GM21619 (cell line): Measurements from ENCODE around the gene PDZD8.
"Not testable (repeated sequence)": the region's sequence is repeated elsewhere in the genome, so short reads cannot be mapped to it uniquely, and the experiment has no call there.

Experiments used
- ATAC-seq: cut with Tn5 transposase; IDR thresholded peaks from one replicate; pipeline ENCODE4 v1.9.1; 2021; ENCODE audit not compliant: unreplicated experiment

PDZD8 gene

DNA sequence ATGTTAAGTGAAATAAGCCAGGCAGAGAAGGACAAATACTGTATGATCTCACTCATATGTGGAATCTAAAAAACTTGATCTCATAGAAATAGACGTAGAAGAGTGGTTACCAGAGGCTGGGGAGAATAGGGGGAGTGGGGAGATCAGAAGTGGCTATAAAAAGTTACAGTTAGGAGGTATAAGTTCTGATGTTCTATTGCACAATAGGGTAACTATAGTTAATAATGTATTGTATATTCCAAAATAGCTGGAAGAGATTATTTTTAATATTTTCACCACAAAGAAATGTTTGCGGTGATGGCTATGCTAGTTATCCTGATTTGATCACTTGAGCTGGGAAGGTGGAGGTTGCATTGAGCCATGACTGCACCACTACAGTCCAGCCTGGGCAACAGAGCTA is 80.5 kb downstream of the PDZD8 start:
- ATAC-seq: no peak

DNA sequence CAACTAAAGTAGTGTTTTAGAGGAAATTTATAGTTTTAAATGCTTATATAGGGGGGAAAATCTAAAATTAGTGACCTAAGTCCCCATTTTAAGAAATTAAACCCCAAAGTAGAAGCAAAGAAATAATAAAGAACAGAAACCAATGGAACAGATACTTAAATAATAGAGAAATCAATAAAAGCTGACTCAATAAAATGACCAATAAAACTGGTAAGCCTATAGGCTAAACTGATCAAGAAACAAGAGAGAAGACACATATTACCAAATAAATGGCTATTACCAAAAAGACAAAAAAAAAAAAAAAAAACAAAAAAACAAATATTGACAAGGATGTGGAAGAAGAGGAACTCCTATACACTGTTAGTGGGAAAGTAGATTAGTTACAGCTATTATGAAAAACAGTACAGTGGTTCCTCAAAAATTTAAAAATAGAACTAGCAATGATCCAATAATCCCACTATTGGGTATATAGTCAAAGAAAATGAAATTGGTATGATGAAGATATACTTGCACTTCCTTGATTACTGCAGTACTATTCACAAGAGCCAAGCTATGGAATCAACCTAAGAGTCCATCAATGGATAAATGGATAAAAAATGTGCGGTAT is 81.1 kb downstream of the PDZD8 start:
- no peak for ATAC-seq

DNA sequence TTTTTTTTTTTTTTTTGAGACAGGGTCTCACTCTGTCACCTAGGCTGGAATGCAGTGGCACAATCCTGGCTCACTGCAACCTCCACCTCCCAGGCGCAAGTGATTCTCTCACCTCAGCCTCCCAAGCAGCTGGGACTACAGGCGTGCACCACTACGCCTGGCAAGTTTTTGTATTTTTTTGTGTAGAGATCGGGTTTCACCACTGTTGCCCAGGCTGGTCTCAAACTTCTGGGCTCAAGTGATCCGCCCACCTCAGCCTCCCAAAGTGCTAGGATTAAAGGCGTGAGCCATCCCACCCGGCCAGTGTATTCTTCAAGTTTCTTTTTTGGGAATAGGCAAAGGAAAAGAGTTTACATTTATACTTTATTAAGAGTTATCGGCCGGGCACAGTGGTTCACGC is 84.4 kb downstream of the PDZD8 start:
- not testable (repeated sequence) for ATAC-seq

DNA sequence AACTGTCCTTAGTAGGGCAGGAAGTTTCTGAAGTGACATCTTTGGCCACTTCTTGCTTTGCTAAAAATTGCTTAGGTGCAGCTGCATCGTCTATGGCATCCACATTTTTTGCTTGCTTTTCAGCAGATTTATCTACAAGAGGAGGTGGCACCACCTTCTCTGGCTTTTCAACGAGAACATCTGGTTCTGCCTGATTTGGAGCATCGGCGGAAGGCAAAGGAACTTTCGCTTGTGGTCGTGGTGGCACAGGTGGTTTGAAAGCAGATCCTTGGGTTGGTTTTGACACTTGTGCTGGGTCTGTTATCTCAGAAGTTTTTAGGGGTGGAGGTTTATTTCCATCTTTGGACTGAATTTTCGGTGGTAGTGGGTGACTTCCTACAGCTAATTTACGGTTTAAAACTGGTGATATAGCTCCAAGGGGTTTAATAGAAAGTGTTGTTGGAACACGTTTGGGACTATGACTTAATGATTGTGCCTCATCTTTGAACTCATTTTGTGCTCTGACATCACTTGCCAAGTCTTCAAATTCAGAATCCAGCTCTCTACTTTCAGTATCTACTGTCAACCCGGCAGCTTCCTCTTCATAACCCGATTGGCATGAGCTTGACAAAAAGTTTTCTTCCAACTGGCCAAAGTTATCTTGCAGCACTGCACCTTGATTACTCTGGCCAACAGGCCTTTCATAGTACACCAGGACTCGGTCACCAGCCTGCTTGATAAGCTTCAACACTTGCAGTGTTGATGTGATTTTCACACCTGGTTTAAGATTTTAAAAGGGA is 90.3 kb downstream of the PDZD8 start:
- no peak for ATAC-seq

DNA sequence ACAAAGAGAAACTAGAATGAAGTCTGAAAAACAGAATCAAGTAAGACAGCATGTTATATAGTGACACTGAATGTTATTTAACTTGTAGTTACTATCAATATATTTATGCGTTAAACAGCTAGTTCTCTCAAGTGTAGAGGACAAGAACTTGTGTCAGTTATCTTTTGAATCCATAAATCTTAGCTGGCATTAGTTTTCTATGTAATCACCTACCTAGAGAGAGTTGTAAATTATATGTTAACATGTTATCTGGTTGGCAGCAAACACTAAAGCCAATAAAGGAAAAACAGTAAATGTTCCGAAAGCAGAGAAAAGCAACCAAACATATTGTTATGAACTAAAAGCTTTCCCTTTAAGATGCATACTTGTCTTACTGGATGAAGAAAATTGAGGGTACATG is 97.6 kb downstream of the PDZD8 start:
- ATAC-seq: no peak

DNA sequence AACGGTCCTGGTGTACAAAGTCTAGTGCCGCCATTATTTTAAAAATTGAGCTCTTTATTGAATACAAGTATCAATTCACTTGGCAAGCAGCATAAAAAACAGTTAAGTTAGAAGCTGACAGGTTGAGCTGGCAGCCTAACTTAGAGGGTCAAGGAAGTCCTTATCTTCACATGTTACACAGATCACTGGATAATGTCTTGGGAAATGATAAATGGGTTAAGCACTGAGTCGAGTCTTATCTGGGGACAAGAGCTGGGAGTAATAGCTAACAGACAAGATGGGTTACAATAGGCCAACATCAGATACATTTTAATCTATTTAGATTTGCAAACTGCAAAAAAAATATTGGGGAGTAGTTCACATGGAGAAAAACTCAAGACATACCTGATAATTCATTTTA is 100.1 kb downstream of the PDZD8 start:
- ATAC-seq: no peak

DNA sequence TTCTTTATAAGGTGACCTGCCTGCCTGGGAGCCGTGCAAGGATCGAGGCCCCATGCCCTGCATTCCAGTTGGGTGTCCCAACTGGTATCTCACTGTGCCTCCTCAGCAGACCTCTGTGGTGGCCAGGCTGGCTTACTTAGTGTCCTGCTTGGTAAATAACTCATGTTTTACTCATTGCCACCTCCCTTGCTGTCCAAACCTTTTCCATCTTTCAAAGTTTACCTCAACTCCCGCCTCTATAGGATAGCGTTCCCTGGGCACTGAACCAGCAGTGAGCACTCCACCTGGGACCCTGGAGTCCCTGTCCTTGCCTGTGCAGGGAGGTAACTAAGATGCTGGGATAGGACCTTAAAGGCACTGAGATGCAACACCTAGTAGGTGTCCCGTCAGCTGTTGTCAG is 100.7 kb downstream of the PDZD8 start:
- no peak for ATAC-seq

DNA sequence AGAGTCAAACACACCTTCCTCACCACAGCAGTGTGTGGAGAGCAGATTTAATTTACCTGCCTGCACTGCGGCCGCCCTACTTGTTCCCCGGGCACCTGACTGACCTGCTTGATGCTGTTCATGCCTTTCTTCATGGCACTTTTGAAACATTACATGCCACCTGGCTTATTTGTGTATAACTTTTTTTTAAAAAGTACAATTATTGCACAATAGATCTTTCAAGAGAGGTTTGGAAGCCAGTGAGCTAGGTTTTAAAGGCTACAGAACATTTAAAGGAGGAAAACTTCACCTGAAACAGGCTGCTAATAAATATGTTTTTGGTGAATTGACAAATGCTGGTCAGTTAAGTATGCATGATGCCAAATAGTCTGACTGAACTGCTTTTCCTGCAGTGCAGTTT is 101.3 kb downstream of the PDZD8 start:
- ATAC-seq: no peak

DNA sequence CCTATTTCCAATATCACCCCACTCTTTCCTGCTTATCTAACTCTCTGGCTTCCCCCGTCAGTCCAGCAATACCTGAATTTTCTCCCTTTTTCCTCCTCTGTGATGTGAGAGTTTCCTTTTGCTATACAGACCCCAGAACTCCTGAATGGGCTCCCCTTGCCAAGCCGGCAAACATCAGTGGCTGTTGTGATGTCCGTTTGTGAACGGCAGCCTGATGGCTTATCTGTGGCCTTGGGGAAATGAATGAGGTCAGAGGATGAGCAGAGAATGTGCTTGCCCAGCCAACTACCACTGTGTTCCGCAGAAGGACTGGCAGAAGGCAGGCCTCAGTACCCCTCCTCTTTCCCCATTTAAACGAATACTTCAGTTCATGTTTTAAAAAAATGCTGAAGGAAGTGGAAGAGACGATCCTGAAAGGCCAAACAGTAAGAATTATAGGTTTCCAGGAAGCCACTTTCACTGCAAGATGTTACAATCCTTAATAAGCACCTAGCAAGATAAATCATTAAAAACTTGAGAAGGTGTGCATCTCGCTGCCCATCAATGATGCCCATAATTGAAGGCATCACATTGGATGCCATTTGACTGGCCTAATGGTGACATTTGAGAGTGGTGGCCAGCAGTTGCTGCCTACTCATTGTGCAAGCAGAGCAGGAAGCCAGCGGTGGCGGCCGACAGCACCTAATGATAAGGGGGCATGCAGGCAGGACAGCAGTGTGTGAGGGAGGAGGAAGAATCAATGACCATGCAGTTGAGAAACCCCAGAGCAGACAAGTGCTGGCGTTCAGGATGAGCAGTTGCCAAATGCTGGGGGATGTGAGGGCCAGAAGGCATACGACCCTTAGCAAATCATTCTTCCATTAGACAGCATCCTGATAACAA is 102.8 kb downstream of the PDZD8 start:
- ATAC-seq: no peak

DNA sequence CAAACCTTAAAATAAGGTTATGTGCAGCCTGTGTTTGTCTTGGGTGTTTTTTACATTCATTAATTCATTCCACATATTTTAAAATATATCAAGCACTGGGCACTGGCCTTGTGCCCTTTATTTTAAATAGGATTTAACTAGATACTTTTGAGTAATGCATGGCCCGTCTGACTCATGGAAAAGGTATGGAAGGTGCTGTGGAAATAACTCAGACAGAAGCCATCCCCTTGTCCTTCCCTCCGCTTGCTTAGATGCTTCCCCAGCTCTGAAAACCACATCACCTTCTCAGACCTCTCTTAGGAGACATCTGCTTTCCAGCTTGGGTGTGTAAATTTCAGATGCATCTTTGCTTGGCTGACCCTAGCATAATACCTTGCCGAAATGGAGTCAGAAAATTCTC is 103.8 kb downstream of the PDZD8 start:
- ATAC-seq: no peak

DNA sequence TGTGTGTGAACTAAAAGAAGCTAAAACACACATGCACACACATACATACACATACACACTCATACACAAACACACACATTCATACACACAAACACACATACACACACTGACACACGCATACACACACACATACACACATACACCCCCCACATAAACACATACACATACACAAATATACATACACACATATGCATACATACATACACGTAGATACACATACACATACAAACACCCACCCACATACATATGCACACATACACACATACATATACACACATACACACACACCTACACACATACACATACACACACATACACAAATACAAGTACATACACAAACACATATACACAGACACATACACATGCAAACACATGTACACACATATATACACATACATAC is 106.3 kb downstream of the PDZD8 start:
- ATAC-seq: no peak

DNA sequence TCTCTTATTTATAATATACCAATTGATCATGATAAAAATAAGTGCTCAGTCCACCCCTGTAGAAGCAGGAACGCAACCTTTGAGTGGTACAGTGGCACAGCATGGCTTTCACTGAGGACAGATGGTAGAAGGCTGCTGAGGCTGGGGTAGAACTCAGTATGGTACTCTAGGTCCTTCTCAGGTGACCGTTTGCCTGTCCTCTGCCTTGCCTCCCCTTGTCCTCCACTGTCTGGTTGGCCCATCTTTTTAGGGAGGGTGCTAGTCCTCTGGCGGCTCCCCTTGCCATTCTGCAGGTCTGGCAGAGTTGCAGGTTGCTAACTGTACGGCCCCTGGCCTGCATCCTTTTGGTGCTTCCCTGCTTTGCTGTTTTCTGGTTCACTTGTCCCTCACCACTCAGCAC is 107.0 kb downstream of the PDZD8 start:
- no peak for ATAC-seq

DNA sequence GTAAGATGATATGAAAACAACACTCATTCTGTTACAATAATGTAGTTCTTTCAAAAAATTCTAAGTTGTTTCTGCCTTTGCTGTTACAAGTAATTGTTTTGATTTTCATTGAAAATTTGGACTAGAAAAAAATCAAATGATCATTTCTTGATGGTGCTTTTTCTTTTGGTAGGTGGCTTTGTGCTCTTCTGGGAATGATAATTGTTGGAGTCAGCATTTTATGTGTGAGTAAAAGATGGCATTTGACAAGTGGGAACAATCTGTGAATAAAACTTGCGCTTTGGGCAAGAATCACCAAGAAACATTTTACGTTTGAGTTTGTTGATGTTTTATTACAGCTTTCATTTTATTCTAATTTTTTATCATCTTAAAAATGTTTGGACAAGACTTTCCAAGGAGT is 108.4 kb downstream of the PDZD8 start:
- no peak for ATAC-seq

DNA sequence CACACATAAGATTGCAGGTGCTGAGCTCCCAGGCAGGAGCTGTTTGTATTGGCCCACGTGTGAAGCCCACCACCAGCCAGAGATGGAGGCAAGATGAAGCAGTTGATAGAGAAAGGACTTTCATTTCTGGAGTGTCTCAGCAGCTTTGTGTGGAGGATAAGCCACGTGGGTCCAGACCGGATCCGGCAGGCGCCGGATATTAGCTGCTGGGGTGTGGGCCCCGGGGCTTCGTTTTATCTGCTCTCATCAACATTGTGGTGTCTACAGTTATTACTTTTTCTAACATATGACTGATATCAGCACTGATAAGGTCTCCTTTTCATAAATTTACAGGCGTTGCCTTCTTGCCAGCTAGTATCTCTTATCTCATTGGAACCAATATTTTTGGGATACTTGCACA is 108.8 kb downstream of the PDZD8 start:
- ATAC-seq: no peak

DNA sequence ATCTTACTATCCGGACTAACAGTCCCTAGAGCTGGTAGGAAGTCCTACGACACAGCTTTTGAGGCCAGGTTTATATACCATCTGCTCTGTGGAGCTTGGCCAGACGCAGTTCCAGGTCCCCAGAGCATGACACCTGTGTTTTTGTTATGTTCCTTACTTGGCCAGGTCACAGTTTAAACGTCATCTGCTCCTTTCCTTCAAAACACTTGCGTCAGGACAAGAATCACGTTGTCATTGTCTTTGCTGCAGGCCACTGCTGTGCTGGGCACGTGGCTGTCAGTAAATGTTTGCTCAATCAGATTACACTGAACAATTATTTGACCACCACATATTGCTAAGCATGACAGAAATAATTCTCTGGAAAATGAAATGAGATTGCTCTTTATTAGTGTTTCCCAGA is 110.5 kb downstream of the PDZD8 start:
- no peak for ATAC-seq

DNA sequence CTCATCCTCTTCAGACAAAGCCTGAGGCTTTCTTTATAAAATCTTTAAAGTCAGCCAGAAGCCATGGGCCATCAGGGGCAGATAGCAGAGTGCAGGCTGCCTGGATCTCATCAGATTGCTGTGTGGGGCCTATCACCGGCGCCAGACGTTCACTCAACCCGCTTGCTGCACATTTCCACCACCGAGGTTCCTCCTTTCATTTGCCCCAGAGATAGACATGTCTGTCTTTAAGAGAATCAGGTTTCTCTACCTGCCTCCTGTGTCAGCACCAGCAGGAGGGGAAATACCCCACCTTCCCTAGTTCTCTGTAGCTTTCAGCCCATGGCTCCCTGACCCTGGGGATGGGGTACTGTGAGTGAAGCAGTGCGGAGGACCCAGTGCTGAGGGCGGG is 112.3 kb downstream of the PDZD8 start:
- ATAC-seq: no peak

DNA sequence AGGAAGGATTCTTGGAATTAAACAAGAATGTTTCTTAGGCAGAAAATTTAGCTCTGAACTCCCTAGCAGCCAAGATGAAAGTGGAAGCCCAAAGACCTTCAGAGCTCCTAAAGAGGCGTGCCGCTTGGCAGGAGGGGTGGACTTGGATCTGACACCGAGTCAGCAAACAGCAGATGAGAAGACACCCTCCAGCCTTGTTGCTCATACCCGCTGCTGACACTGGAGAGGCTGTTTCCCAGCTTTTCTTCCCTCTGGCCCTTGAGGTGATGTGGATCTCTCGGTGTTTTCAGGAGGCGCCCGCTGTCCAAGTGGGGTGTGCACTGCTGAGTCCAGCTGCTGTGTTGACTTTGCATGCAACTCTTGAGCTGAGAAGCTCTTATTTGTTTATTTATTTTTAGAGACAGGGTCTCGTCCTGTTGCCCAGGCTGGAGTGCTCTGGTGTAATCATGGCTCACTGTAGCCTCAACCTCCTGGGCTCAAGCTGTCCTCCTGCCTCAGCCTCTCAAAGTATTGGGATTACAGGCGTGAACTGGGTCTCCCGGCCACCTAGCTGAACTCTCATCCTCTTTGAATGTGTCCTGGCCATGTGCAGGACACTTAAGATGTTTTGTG is 112.8 kb downstream of the PDZD8 start:
- no peak for ATAC-seq

DNA sequence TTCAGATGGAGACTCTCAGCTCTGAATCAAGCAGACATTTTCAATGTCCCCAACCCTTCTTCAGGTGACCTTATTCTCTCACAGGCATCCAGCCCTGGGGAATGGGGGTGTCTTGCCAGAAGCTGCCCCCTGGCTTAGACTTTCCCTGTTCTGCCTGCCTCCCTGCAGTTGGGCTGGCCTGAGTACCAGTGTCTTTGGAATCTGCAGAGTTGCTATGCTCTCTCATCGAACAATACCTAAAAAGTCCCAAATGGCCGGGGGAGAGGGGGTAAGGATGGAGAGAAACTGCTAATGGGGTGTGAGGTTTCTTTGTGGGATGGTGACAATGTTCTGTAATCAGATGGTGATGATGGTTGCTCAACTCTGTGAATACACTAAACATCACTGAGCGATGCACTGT is 113.7 kb downstream of the PDZD8 start:
- ATAC-seq: no peak

DNA sequence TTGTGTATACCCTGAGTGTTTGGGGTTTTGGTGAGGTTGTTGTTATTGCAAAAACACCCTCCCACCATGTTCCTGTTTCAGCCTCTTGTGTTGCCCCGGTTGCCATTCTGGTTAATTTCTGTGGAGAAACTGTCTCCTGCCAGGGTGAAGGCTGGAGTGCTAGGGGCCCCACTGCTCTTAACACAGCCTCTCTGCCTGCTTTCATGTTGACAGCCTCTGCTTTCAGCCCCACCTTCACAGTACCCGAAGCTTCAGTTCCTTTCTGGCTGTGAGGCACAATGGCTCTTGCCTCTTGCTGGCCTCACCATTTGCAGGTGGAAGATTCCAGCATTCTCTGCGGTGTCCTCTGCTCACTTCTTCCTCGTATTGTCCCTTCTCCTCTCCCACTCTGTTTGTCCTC is 115.2 kb downstream of the PDZD8 start:
- ATAC-seq: no peak

DNA sequence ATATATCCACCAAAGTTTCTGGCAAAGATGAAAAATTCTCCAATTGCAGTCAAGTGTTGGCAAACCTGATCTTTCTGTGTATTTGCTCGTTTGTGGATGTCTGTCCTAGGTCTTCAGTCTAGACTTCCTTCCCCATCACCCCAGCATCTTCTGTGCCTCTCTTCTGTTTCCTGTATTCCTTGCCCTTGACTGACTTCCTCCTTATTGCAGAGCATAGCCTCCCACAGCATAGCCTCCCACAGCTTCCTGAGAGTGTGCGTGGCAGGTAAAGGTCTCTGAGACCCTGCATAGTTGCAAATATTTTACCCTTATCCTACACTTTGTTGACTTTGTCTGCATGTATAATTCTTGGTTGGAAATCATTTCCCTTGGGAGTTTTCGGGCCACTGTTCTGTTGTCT is 116.0 kb downstream of the PDZD8 start:
- ATAC-seq: no peak

DNA sequence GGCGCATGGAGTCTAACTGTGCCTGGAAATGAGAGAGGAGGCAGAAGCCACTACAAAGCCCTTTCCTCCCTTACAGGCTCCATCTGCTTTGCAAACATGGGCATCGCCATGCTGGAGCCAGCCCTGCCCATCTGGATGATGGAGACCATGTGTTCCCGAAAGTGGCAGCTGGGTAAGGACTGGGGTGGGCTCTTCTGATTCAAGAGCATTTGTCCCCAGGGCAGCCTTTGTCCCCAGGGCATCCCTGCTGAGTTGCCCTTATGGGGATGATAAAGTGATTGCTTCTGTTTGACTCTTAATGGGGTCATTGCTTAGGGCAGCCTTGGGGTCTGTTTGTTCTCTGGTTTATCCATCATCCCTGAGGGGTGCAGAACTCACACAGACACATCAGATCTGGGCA is 117.5 kb downstream of the PDZD8 start:
- ATAC-seq: no peak

DNA sequence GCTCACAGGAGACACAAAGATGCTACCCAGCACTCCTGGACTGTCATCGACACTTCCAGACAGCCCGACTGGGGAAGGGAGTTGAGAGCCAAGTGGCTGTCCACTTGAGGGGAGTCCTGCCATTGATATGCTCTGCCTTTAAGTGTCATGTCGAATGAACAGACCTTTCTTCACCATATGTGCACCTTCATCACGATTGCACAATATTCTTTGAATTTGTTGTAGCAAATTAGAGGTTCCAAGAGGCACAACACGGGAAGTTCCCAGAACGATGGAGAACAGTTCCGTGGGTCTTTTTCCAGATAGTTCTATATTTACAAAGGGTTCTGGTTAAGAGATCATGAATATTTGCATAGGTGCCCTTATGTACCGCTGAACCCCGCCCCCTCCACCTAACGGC is 118.3 kb downstream of the PDZD8 start:
- no peak for ATAC-seq
